Mucosa of descending colon (tissue), 3 donors: ENCODE data around the gene IFI44. TPM values are rescaled to one million over a fixed set of nuclear protein-coding genes. Genes with fewer than 3 reads are reported as not detected.

Experiments used
- ATAC-seq: fragments of 200-7000 bp; cut with Tn5 transposase; one replicate; pipeline ENCODE4 v1.9.1; 2020; ENCODE audit warnings: mild to moderate bottlenecking, moderate library complexity
- DNase-seq, 3 donors: peaks; one replicate each; pipeline ENCODE4 v3.0.0-alpha.2; 2020
- H3K36me3 ChIP-seq: fragments of 200-600 bp; one replicate; pipeline ENCODE4 v1.8.0; 2021; ENCODE audit warnings: low read depth, mild to moderate bottlenecking
- H3K4me1 ChIP-seq: fragments of 200-600 bp; one replicate; pipeline ENCODE4 v1.8.0; 2021; ENCODE audit warnings: low read depth, mild to moderate bottlenecking
- H3K4me3 ChIP-seq: fragments of 200-600 bp; one replicate; pipeline ENCODE4 v1.8.0; 2021; ENCODE audit warnings: mild to moderate bottlenecking
- H3K9me3 ChIP-seq: fragments of 200-600 bp; one replicate; pipeline ENCODE4 v1.8.0; 2021; ENCODE audit warnings: mild to moderate bottlenecking
- CTCF ChIP-seq: fragments of 200-600 bp; IDR thresholded peaks from one replicate; pipeline ENCODE4 v1.8.0; 2022; ENCODE audit warnings: antibody characterized with exemption, mild to moderate bottlenecking
- intact Hi-C, 2 donors: fragments of 100-400 bp; cut with DNase I in 1 of 2; cut with micrococcal nuclease in 1 of 2; formaldehyde crosslinking; loops; one replicate each; pipeline versions ENCODE4 v1.11.0 to v1.11.1; 2022; cut with DNase I, micrococcal nuclease
- total RNA-seq, 3 donors: library from RNA; stranded (reverse); fragmentation: NEBNext Ultra II Directional in 2 of 3; extraction: Animal tissue kit (Norgen Biotek cat#: 25700) in 2 of 3; gene quantifications; one replicate each; pipeline versions ENCODE4 v1.2.1 to v1.2.4, GENCODE V29; 2021 to 2023
- donor health status: DM: no; HTN: no; CAD: no; lungs with moderate emphysema.
- donor health status: DM: no; HTN: no; CAD: no.
- donor health status: DM: no; HTN: yes; CAD: no.

The IFI44 gene
- total RNA-seq, 3 donors from 2014 or later, result 4.3 to 15.6 (median 8.1) TPM

- intact Hi-C loops, result no loop called here
- DNase-seq (no peak), ATAC-seq (no peak)
- H3K4me1 ChIP-seq, result no peaks in the 10 kb centered on the region
- no peak overlapping the region for H3K4me3 ChIP-seq
- no peaks in the 10 kb centered on the region for H3K36me3 ChIP-seq
- no peak for TF ChIP-seq CTCF
- no peaks in the 10 kb centered on the region for H3K9me3 ChIP-seq
These were observed 42.5 kb downstream of the IFI44 start for GRCh38 chr1:78691995-78692747.

GRCh38 chr1:78699813-78700212 lies 50.2 kb downstream of the IFI44 start:
- H3K4me1 ChIP-seq, result no peaks in the 10 kb centered on the region
- ATAC-seq, result no peak

GRCh38 chr1:78702426-78702825 lies 52.8 kb downstream of the IFI44 start:
- Histone ChIP-seq H3K4me3 (no peak overlapping the region), H3K4me1 (no peaks in the 10 kb centered on the region), H3K9me3 (peaks cover 4% of the 10 kb centered on the region), H3K36me3 (no peaks in the 10 kb centered on the region)
- no peak for TF ChIP-seq CTCF
- intact Hi-C loops, result no loop called here
- no peak for DNase-seq
- ATAC-seq, result no peak

More at GRCh38 chr1:78699813-78700212, 50.2 kb downstream of the IFI44 start:
- H3K4me3 ChIP-seq, result no peak overlapping the region
- peaks cover 4% of the 10 kb centered on the region for H3K9me3 ChIP-seq
- H3K36me3 ChIP-seq, result no peaks in the 10 kb centered on the region
- no peak for TF ChIP-seq CTCF
- intact Hi-C loops, result no loop called here
- no peak for DNase-seq

GRCh38 chr1:78703806-78704205 lies 54.2 kb downstream of the IFI44 start:
- no peak for TF ChIP-seq CTCF
- Histone ChIP-seq H3K4me3 (no peak overlapping the region), H3K9me3 (peaks cover 4% of the 10 kb centered on the region), H3K36me3 (no peaks in the 10 kb centered on the region), H3K4me1 (no peaks in the 10 kb centered on the region)
- intact Hi-C loops, result no loop called here
- DNase-seq (no peak), ATAC-seq (no peak)

GRCh38 chr1:78712467-78713051 lies 62.9 kb downstream of the IFI44 start:
- intact Hi-C loops, result no loop called here
- Histone ChIP-seq H3K9me3 (no peaks in the 10 kb centered on the region), H3K36me3 (no peaks in the 10 kb centered on the region), H3K4me1 (no peaks in the 10 kb centered on the region), H3K4me3 (no peak overlapping the region)
- DNase-seq (no peak), ATAC-seq (no peak)
- no peak for TF ChIP-seq CTCF
